Kidney (tissue), 14 donors: Measurements from ENCODE around the gene SH2D6. TPM values are rescaled to one million over a fixed set of nuclear protein-coding genes. Genes with fewer than 3 reads are reported as not detected.

Experiments used
- DNase-seq, 5 donors: peaks; one replicate each; pipeline ENCODE4 v3.0.0-alpha.2; 2013 to 2020
- FAIRE-seq: peaks from 2 replicates; lab custom pipeline; 2012; peaks lifted over from hg19 to GRCh38; lab: Jason Lieb, UNC
- H3K27ac ChIP-seq, 2 donors: one replicate each; pipeline ENCODE4 v1.7.0; 2013; ENCODE audit warnings: low read depth in 2 of 2, low read length in 2 of 2, inconsistent platforms in 1 of 2
- H3K27me3 ChIP-seq: one replicate; pipeline ENCODE4 v1.7.1; 2013; ENCODE audit warnings: low read length, inconsistent platforms; ENCODE audit not compliant: control insufficient read depth, insufficient read depth
- H3K36me3 ChIP-seq, 3 donors: one replicate each; pipeline versions ENCODE4 v1.7.0 to v1.7.1; 2013; ENCODE audit warnings: low read length in 3 of 3, control low read depth in 1 of 3, inconsistent platforms in 1 of 3; ENCODE audit not compliant: insufficient read depth in 3 of 3, control insufficient read depth in 2 of 3
- H3K4me1 ChIP-seq, 3 donors: one replicate each; pipeline versions ENCODE4 v1.7.0 to v1.7.1; 2013; ENCODE audit warnings: low read length in 3 of 3, inconsistent platforms in 1 of 3, low read depth in 1 of 3; ENCODE audit not compliant: control insufficient read depth in 2 of 3, insufficient read depth in 2 of 3
- H3K4me3 ChIP-seq, 3 donors: one replicate each; pipeline versions ENCODE4 v1.7.0 to v1.8.1; 2013; ENCODE audit warnings: low read length in 3 of 3, control low read depth in 1 of 3, inconsistent platforms in 1 of 3
- H3K9ac ChIP-seq, 3 donors: one replicate each; pipeline versions ENCODE4 v1.7.0 to v1.7.1; 2013; ENCODE audit warnings: low read length in 3 of 3, control low read depth in 1 of 3, inconsistent platforms in 1 of 3
- H3K9me3 ChIP-seq, 3 donors: one replicate each; pipeline versions ENCODE4 v1.7.0 to v1.7.1; 2013; ENCODE audit warnings: low read length in 3 of 3, control low read depth in 1 of 3, inconsistent platforms in 1 of 3; ENCODE audit not compliant: control insufficient read depth in 2 of 3, insufficient read depth in 1 of 3
- intact Hi-C: fragments of 100-400 bp; cut with DNase I; formaldehyde crosslinking; loops from one replicate; pipeline ENCODE4 v1.11.1; 2022
- polyA plus RNA-seq: library from polyadenylated mRNA; stranded (reverse); fragments of 350-450 nt; fragmentation: Illumina TruSeq; extraction: RNeasy Lipid Tissue Mini Kit (QIAGEN cat#74804); gene quantifications from one replicate; pipeline ENCODE4 v1.2.3, GENCODE V29; 2014; ENCODE audit warnings: low read depth, low replicate concordance; ENCODE audit not compliant: insufficient read depth
- total RNA-seq: library from RNA; stranded (reverse); fragmentation: NEBNext Ultra II Directional; extraction: Animal tissue kit (Norgen Biotek cat#: 25700); gene quantifications from one replicate; pipeline ENCODE4 v1.2.1, GENCODE V29; 2021
- TF ChIP-seq, protein P1 (sequence below): IDR thresholded peaks from 3 replicates; pipeline ENCODE4 v1.5.1; 2012; ENCODE audit warnings: mild to moderate bottlenecking, moderate library complexity, borderline replicate concordance; ENCODE audit not compliant: insufficient read depth; ENCODE audit errors: extremely low read depth
- donor health status: control.
- donor health status: control.
- donor health status: control.
- donor health status: control.
- donor health status: control.
- donor health status: DM: yes; HTN: yes; CAD: no.
- donor health status: Normal renal cell carcinoma (clear cell type).

SH2D6 gene
- total and polyA plus RNA-seq, 2 donors from 2014 or later, result 0.98 to 3.2 TPM

GRCh38 chr2:85435220-85435958 is 16.9 kb downstream of the SH2D6 start:
- no peaks in the 10 kb centered on the region for H3K36me3 ChIP-seq
- no peaks in the 10 kb centered on the region for H3K9me3 ChIP-seq
- intact Hi-C loops, result no loop called here
- TF ChIP-seq, protein P1, sequence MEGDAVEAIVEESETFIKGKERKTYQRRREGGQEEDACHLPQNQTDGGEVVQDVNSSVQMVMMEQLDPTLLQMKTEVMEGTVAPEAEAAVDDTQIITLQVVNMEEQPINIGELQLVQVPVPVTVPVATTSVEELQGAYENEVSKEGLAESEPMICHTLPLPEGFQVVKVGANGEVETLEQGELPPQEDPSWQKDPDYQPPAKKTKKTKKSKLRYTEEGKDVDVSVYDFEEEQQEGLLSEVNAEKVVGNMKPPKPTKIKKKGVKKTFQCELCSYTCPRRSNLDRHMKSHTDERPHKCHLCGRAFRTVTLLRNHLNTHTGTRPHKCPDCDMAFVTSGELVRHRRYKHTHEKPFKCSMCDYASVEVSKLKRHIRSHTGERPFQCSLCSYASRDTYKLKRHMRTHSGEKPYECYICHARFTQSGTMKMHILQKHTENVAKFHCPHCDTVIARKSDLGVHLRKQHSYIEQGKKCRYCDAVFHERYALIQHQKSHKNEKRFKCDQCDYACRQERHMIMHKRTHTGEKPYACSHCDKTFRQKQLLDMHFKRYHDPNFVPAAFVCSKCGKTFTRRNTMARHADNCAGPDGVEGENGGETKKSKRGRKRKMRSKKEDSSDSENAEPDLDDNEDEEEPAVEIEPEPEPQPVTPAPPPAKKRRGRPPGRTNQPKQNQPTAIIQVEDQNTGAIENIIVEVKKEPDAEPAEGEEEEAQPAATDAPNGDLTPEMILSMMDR, result no peak
- no peaks in the 10 kb centered on the region for H3K27me3 ChIP-seq
- DNase-seq (peak; percentile 82 to 92 (median 86)), FAIRE-seq (no peak)
- peaks cover 2 to 44% (median 44%) of the 10 kb centered on the region in 3 donors for H3K4me1 ChIP-seq
- no peak overlapping the region for H3K9ac ChIP-seq
- H3K27ac ChIP-seq, result peak overlapping the region; percentile 88 to 90
- H3K4me3 ChIP-seq, result no peak overlapping the region

DNA sequence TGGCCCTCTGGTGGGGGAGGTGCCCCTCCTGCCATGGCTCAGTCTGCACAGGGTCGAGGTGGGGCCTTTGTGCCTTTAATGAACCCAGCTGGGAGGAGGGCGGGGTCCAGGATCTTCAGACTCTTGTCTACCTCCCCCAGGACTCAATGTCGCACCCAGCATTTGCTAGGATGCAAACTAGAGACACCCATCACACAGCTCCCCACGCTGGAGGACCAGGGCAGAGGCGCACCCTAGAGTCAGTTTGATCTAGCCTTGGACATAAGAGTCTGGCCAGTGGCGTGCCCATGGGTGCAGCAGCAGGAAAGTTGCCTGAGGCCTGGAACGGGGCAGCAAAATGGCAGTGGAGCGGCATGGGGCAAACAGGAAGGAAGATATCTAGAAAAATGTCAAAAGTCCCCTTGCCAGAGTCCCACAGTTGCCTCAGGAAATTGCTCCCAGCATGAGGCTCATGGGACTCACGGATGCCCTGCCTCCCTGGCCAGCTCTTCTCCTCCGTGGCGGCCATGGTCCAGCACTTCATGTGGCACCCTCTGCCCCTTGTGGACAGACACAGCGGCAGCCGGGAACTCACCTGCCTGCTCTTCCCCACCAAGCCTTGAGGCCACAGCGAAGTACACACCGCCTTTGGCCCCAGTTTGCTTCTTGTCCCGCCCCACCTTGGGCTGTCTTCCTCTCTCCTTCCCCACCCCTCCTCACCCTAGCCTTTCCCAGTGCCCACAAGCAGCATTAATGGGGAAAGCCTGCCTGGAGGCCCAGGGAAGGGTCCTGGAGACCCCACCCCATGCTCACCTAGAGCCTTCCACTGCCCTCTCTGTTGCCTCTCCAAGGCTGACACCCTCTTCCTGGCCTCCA is 17.7 kb downstream of the SH2D6 start:
- no peaks in the 10 kb centered on the region for H3K27me3 ChIP-seq
- no peak overlapping the region for H3K4me3 ChIP-seq
- peaks cover 2 to 44% (median 44%) of the 10 kb centered on the region in 3 donors for H3K4me1 ChIP-seq
- H3K27ac ChIP-seq, result peak overlapping the region; percentile 88 to 90
- FAIRE-seq (no peak), DNase-seq (peak in 3 of 5 donors; percentile 41 to 81 (median 65))
- no peaks in the 10 kb centered on the region for H3K36me3 ChIP-seq
- intact Hi-C loops, result no loop called here
- no peaks in the 10 kb centered on the region for H3K9me3 ChIP-seq
- peak overlapping the region in 1 of 3 donors; percentile 64 for H3K9ac ChIP-seq
- TF ChIP-seq, protein P1, result no peak

- Histone ChIP-seq H3K4me1 (peaks cover 2 to 44% (median 44%) of the 10 kb centered on the region in 3 donors), H3K27me3 (no peaks in the 10 kb centered on the region), H3K4me3 (peak overlapping the region in 1 of 3 donors; percentile 4), H3K9me3 (no peaks in the 10 kb centered on the region), H3K36me3 (no peaks in the 10 kb centered on the region), H3K27ac (peak overlapping the region; percentile 88 to 90), H3K9ac (peak overlapping the region in 1 of 3 donors; percentile 64)
- intact Hi-C loops, result no loop called here
- no peak for FAIRE-seq
- peak in 2 of 5 donors; percentile 47 to 63 for DNase-seq
- TF ChIP-seq, protein P1, result no peak
These were observed 18.4 kb downstream of the SH2D6 start for GRCh38 chr2:85436836-85437487.
